ENCODE measurements around the gene CCDC188. TPM values are rescaled to one million over a fixed set of nuclear protein-coding genes. Genes with fewer than 3 reads are reported as not detected.

Gene CCDC188
- total and polyA plus RNA-seq, 2 donors (not counting 1 experiment from before 2014, with no cell fraction given) = not detected

DNA sequence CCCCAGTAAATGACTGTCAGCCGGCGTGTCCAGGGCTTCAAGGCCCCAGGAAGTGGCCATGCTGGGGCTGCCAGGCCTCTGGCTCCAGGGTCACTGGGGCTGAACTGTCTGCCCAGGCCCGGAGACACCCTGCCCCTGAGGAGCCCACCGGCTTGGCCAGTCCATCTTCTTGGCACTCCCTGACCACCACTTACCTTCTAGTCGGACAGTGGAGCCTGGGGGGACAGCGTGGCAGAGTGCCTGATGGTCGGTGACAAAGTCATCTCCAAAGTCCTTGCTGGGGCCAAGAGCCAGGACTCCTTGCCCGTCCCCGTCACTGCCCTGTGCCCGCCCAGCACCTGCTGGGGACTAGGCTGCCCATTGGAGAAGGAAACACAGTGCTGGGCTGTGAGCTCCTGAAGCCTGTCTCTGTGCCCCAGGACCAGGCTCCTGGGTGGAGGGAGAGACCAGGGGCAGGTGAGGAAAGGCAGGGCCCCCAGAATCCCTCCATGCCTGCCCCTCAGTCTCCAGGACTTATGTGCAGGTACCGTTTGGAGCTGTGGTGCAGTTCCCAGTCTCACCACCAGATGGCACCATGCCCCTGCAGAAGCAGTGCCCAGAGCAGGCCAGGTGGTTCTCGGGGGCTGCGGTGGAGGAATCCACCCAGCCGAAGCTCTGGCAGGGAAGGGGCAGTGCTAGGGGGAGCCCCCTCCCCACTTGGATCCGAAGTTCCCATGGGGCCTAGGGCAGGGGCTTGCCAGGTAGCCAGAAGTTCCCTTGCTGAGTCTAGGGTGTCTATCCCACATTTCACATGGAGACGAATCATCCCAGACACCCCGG lies 6.0 kb upstream of the CCDC188 start:
- H3K4me1 Mint-ChIP-seq = peaks cover 2% of the 10 kb centered on the region
- Histone ChIP-seq H3K36me3 (replicated peaks in 1 of 2; ENCODE audit: control extremely low read depth in 1 of 2, control insufficient read depth in 1 of 2, extremely low read depth in 1 of 2, insufficient read depth in 2 of 2, low read length in 1 of 2) (no peaks in the 10 kb centered on the region), H4K20me1 (ENCODE audit: control insufficient read depth, insufficient read depth, low read length, poor library complexity, severe bottlenecking) (no peaks in the 10 kb centered on the region), H2AFZ (ENCODE audit: insufficient read depth, low read depth, low read length, poor library complexity, severe bottlenecking) (no peak overlapping the region), H3K79me2 (ENCODE audit: control insufficient read depth, insufficient read depth, low read length) (no peaks in the 10 kb centered on the region), H3K4me1 (ENCODE audit: control insufficient read depth in 2 of 2, insufficient read depth in 2 of 2, low read length in 2 of 2) (peaks cover 0 to 3% of the 10 kb centered on the region in 2 donors), H3K4me2 (replicated peaks; ENCODE audit: low read depth, low read length, poor library complexity, severe bottlenecking) (no peak overlapping the region), H3K4me3 (ENCODE audit: control extremely low read depth in 1 of 5, extremely low read depth in 1 of 5, insufficient read depth in 1 of 5, low read depth in 2 of 5, low read length in 4 of 5) (no peak overlapping the region), H3K27ac (ENCODE audit: low read length in 2 of 2) (no peak overlapping the region), H3K27me3 (replicated peaks in 1 of 4; ENCODE audit: control extremely low read depth in 1 of 4, control insufficient read depth in 3 of 4, insufficient read depth in 4 of 4, low read length in 3 of 4) (peaks cover 0 to 40% (median 10%) of the 10 kb centered on the region in 4 experiments), H3K9me3 (ENCODE audit: control extremely low read depth in 1 of 3, control insufficient read depth in 2 of 3, insufficient read depth in 1 of 3, low read length in 2 of 3) (peaks cover 0 to 9% (median 0%) of the 10 kb centered on the region in 3 donors), H3K9ac (ENCODE audit: low read length) (no peak overlapping the region)
- 53% methylated on average over 15 of the region's 17 CpGs for WGBS (ENCODE audit: insufficient coverage)
- H3K27ac Mint-ChIP-seq = peak overlapping the region; percentile 10
- TF ChIP-seq, protein P1, sequence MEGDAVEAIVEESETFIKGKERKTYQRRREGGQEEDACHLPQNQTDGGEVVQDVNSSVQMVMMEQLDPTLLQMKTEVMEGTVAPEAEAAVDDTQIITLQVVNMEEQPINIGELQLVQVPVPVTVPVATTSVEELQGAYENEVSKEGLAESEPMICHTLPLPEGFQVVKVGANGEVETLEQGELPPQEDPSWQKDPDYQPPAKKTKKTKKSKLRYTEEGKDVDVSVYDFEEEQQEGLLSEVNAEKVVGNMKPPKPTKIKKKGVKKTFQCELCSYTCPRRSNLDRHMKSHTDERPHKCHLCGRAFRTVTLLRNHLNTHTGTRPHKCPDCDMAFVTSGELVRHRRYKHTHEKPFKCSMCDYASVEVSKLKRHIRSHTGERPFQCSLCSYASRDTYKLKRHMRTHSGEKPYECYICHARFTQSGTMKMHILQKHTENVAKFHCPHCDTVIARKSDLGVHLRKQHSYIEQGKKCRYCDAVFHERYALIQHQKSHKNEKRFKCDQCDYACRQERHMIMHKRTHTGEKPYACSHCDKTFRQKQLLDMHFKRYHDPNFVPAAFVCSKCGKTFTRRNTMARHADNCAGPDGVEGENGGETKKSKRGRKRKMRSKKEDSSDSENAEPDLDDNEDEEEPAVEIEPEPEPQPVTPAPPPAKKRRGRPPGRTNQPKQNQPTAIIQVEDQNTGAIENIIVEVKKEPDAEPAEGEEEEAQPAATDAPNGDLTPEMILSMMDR (IDR thresholded peaks at IDR 0.05) = peak; percentile 95
- no peak for TF ChIP-seq EZH2 (IDR thresholded peaks at IDR 0.05; ENCODE audit: borderline replicate concordance, insufficient read depth, low read depth, low read length, poor library complexity, severe bottlenecking)
- intact Hi-C loops (cut with micrococcal nuclease) = loop anchor here (1.0 kb wide), 1 partner anchor 111 kb away; the partner anchor contains the start of gene RTN4R
- peak; percentile 91 for ATAC-seq (ENCODE audit: low read depth)
- no peak overlapping the region for H3K4me3 Mint-ChIP-seq
- peaks cover 10% of the 10 kb centered on the region for H3K27me3 Mint-ChIP-seq
- no peaks in the 10 kb centered on the region for H3K9me3 Mint-ChIP-seq (ENCODE audit: insufficient read depth)
- ChIA-PET POLR2A (no interaction called here), CTCF (interaction anchor here (0.7 to 2.9 kb wide), 19 partner anchors 10 to 546 kb away, joined by 3 to 31 read pairs (median 5); partner anchors contain the start of gene DGCR6L)
- DNase-seq = peak; percentile 88

GRCh38 chr22:20156042-20156389 lies 5.2 kb upstream of the CCDC188 start:
- POLR2A ChIA-PET = no interaction called here
- peaks cover 0 to 7% (median 0%) of the 10 kb centered on the region in 3 donors for H3K9me3 ChIP-seq (ENCODE audit: control extremely low read depth in 1 of 3, control insufficient read depth in 2 of 3, insufficient read depth in 1 of 3, low read length in 2 of 3)
- no peak overlapping the region for H3K9ac ChIP-seq (ENCODE audit: low read length)
- H2AFZ ChIP-seq (ENCODE audit: insufficient read depth, low read depth, low read length, poor library complexity, severe bottlenecking) = no peak overlapping the region
- H3K27ac ChIP-seq (ENCODE audit: low read length in 2 of 2) = no peak overlapping the region
- no peaks in the 10 kb centered on the region for H3K36me3 ChIP-seq (replicated peaks in 1 of 2; ENCODE audit: control extremely low read depth in 1 of 2, control insufficient read depth in 1 of 2, extremely low read depth in 1 of 2, insufficient read depth in 2 of 2, low read length in 1 of 2)
- no peak overlapping the region for H3K4me2 ChIP-seq (replicated peaks; ENCODE audit: low read depth, low read length, poor library complexity, severe bottlenecking)
- no peaks in the 10 kb centered on the region for H4K20me1 ChIP-seq (ENCODE audit: control insufficient read depth, insufficient read depth, low read length, poor library complexity, severe bottlenecking)
- H3K79me2 ChIP-seq (ENCODE audit: control insufficient read depth, insufficient read depth, low read length) = no peaks in the 10 kb centered on the region
- CTCF ChIA-PET = interaction anchor here (0.9 to 2.9 kb wide), 5 partner anchors 83 to 300 kb away, joined by 3 to 19 read pairs (median 8); partner anchors contain the start of gene DGCR6L
- Mint-ChIP-seq H3K27me3 (peaks cover 10% of the 10 kb centered on the region), H3K4me3 (no peak overlapping the region), H3K9me3 (ENCODE audit: insufficient read depth) (no peaks in the 10 kb centered on the region), H3K27ac (no peak overlapping the region), H3K4me1 (peaks cover 2% of the 10 kb centered on the region)
- H3K27me3 ChIP-seq (replicated peaks in 1 of 4; ENCODE audit: control extremely low read depth in 1 of 4, control insufficient read depth in 3 of 4, insufficient read depth in 4 of 4, low read length in 3 of 4) = peaks cover 0 to 40% (median 10%) of the 10 kb centered on the region in 4 experiments
- 59% methylated on average over 7 of the region's 7 CpGs for WGBS (ENCODE audit: insufficient coverage)
- intact Hi-C loops (cut with micrococcal nuclease) = no loop called here
- ATAC-seq (ENCODE audit: low read depth) = no peak
- TF ChIP-seq EZH2 (IDR thresholded peaks at IDR 0.05; ENCODE audit: borderline replicate concordance, insufficient read depth, low read depth, low read length, poor library complexity, severe bottlenecking) = no peak
- TF ChIP-seq, protein P1 (IDR thresholded peaks at IDR 0.05) = no peak
- DNase-seq = no peak
- peaks cover 0 to 3% of the 10 kb centered on the region in 2 donors for H3K4me1 ChIP-seq (ENCODE audit: control insufficient read depth in 2 of 2, insufficient read depth in 2 of 2, low read length in 2 of 2)
- no peak overlapping the region for H3K4me3 ChIP-seq (ENCODE audit: control extremely low read depth in 1 of 5, extremely low read depth in 1 of 5, insufficient read depth in 1 of 5, low read depth in 2 of 5, low read length in 4 of 5)
